DOHH2 (cell line): ENCODE results near the gene RNU6-1.

Source experiments
- CTCF ChIP-seq: fragments of 200-600 bp; sonication (generic); IDR thresholded peaks from one replicate; pipeline ENCODE4 v1.5.1; 2014; ENCODE audit warnings: antibody characterized with exemption, mild to moderate bottlenecking, low read depth, low read length; ENCODE audit not compliant: poor library complexity, severe bottlenecking
- EZH2phosphoT487 ChIP-seq: fragments of 200-600 bp; sonication (generic); IDR thresholded peaks from 2 replicates; pipeline ENCODE4 v1.6.1; 2017; ENCODE audit warnings: borderline replicate concordance, mild to moderate bottlenecking, antibody characterized with exemption, low read length, moderate library complexity, mixed read lengths

- TF ChIP-seq CTCF (no peak), EZH2phosphoT487 (no peak)
Measured at GRCh38 chr15:67885175-67885523, 45.3 kb upstream of the RNU6-1 start.
